Skeletal muscle tissue (tissue), 4 donors: Measurements from ENCODE around the gene GRIK5. TPM values are rescaled to one million over a fixed set of nuclear protein-coding genes. Genes with fewer than 3 reads are reported as not detected.

Experiments
- H3K27ac ChIP-seq: one replicate; pipeline ENCODE4 v1.7.0; 2013; ENCODE audit warnings: mild to moderate bottlenecking, low read depth, low read length, inconsistent platforms
- H3K27me3 ChIP-seq, 3 donors: one replicate each; pipeline ENCODE4 v1.7.0; 2013; ENCODE audit warnings: low read length in 3 of 3; ENCODE audit not compliant: control insufficient read depth in 3 of 3, insufficient read depth in 3 of 3
- H3K36me3 ChIP-seq, 3 donors: one replicate each; pipeline ENCODE4 v1.7.0; 2013; ENCODE audit warnings: low read length in 3 of 3; ENCODE audit not compliant: control insufficient read depth in 3 of 3, insufficient read depth in 3 of 3
- H3K4me1 ChIP-seq, 3 donors: one replicate each; pipeline ENCODE4 v1.7.0; 2013; ENCODE audit warnings: low read length in 3 of 3, mild to moderate bottlenecking in 3 of 3; ENCODE audit not compliant: control insufficient read depth in 3 of 3, insufficient read depth in 3 of 3
- H3K4me3 ChIP-seq, 3 donors: one replicate each; pipeline ENCODE4 v1.7.0; 2013; ENCODE audit warnings: low read length in 3 of 3
- H3K9ac ChIP-seq, 3 donors: one replicate each; pipeline ENCODE4 v1.7.0; 2013; ENCODE audit warnings: low read length in 3 of 3, mild to moderate bottlenecking in 3 of 3, moderate library complexity in 2 of 3, low read depth in 1 of 3
- H3K9me3 ChIP-seq, 3 donors: one replicate each; pipeline ENCODE4 v1.7.0; 2013; ENCODE audit warnings: low read length in 3 of 3; ENCODE audit not compliant: control insufficient read depth in 3 of 3
- total RNA-seq: library from RNA; depleted of rRNA; stranded (reverse); fragments of >200 nt; gene quantifications from one replicate; pipeline ENCODE4 v1.2.3, GENCODE V29; 2014
- donor health status: Osteomylitis.

The GRIK5 gene
- total RNA-seq, 1 donor from 2014 or later = 1.0 TPM

GRCh38 chr19:42096255-42096837 is 26.3 kb upstream of the GRIK5 start:
- no peaks in the 10 kb centered on the region for H3K36me3 ChIP-seq
- no peak overlapping the region for H3K27ac ChIP-seq
- H3K9me3 ChIP-seq = no peaks in the 10 kb centered on the region
- peaks cover 13 to 20% (median 13%) of the 10 kb centered on the region in 3 donors for H3K27me3 ChIP-seq
- H3K4me1 ChIP-seq = peaks cover 4 to 9% (median 5%) of the 10 kb centered on the region in 3 donors
- no peak overlapping the region for H3K4me3 ChIP-seq
- H3K9ac ChIP-seq = no peak overlapping the region

- H3K27me3 ChIP-seq = peaks cover 13 to 20% (median 13%) of the 10 kb centered on the region in 3 donors
- H3K4me3 ChIP-seq = no peak overlapping the region
- no peak overlapping the region for H3K9ac ChIP-seq
- H3K36me3 ChIP-seq = no peaks in the 10 kb centered on the region
- H3K9me3 ChIP-seq = no peaks in the 10 kb centered on the region
- no peak overlapping the region for H3K27ac ChIP-seq
- H3K4me1 ChIP-seq = peaks cover 4 to 9% (median 5%) of the 10 kb centered on the region in 3 donors
These were observed 25.8 kb upstream of the GRIK5 start for GRCh38 chr19:42095814-42096230.

- Histone ChIP-seq H3K36me3 (no peaks in the 10 kb centered on the region), H3K27me3 (peaks cover 13 to 20% (median 13%) of the 10 kb centered on the region in 3 donors), H3K4me3 (no peak overlapping the region), H3K9ac (no peak overlapping the region), H3K9me3 (no peaks in the 10 kb centered on the region), H3K4me1 (peaks cover 4 to 9% (median 5%) of the 10 kb centered on the region in 3 donors), H3K27ac (no peak overlapping the region)
These were observed 25.3 kb upstream of the GRIK5 start for GRCh38 chr19:42095142-42095813.

GRCh38 chr19:42093926-42094325 is 23.9 kb upstream of the GRIK5 start:
- Histone ChIP-seq H3K27me3 (peaks cover 13 to 17% (median 13%) of the 10 kb centered on the region in 3 donors), H3K4me3 (no peak overlapping the region), H3K9ac (no peak overlapping the region), H3K4me1 (peaks cover 4 to 10% (median 5%) of the 10 kb centered on the region in 3 donors), H3K9me3 (no peaks in the 10 kb centered on the region), H3K27ac (no peak overlapping the region), H3K36me3 (no peaks in the 10 kb centered on the region)

- H3K9ac ChIP-seq = no peak overlapping the region
- H3K9me3 ChIP-seq = no peaks in the 10 kb centered on the region
- H3K27me3 ChIP-seq = peaks cover 13 to 17% (median 13%) of the 10 kb centered on the region in 3 donors
- H3K4me1 ChIP-seq = peaks cover 4 to 13% (median 5%) of the 10 kb centered on the region in 3 donors
- H3K27ac ChIP-seq = no peak overlapping the region
- no peak overlapping the region for H3K4me3 ChIP-seq
- no peaks in the 10 kb centered on the region for H3K36me3 ChIP-seq
These were observed 23.5 kb upstream of the GRIK5 start for GRCh38 chr19:42093505-42093904.

GRCh38 chr19:42092350-42092749 is 22.3 kb upstream of the GRIK5 start:
- peaks cover 13 to 17% (median 13%) of the 10 kb centered on the region in 3 donors for H3K27me3 ChIP-seq
- no peaks in the 10 kb centered on the region for H3K9me3 ChIP-seq
- no peak overlapping the region for H3K27ac ChIP-seq
- H3K4me3 ChIP-seq = no peak overlapping the region
- no peak overlapping the region for H3K9ac ChIP-seq
- peaks cover 4 to 13% (median 5%) of the 10 kb centered on the region in 3 donors for H3K4me1 ChIP-seq
- H3K36me3 ChIP-seq = no peaks in the 10 kb centered on the region

GRCh38 chr19:42091742-42092141 is 21.7 kb upstream of the GRIK5 start:
- Histone ChIP-seq H3K9me3 (no peaks in the 10 kb centered on the region), H3K27ac (no peak overlapping the region), H3K4me1 (peaks cover 4 to 13% (median 5%) of the 10 kb centered on the region in 3 donors), H3K9ac (no peak overlapping the region), H3K4me3 (no peak overlapping the region), H3K36me3 (no peaks in the 10 kb centered on the region), H3K27me3 (peaks cover 13 to 17% (median 13%) of the 10 kb centered on the region in 3 donors)

GRCh38 chr19:42091300-42091699 is 21.3 kb upstream of the GRIK5 start:
- Histone ChIP-seq H3K9ac (no peak overlapping the region), H3K9me3 (no peaks in the 10 kb centered on the region), H3K27me3 (peaks cover 9 to 13% (median 10%) of the 10 kb centered on the region in 3 donors), H3K4me1 (peaks cover 4 to 13% (median 5%) of the 10 kb centered on the region in 3 donors), H3K4me3 (no peak overlapping the region), H3K36me3 (no peaks in the 10 kb centered on the region), H3K27ac (no peak overlapping the region)

- Histone ChIP-seq H3K4me3 (no peak overlapping the region), H3K27me3 (peaks cover 4 to 11% (median 5%) of the 10 kb centered on the region in 3 donors), H3K27ac (no peak overlapping the region), H3K4me1 (peaks cover 4 to 13% (median 5%) of the 10 kb centered on the region in 3 donors), H3K9ac (no peak overlapping the region), H3K36me3 (no peaks in the 10 kb centered on the region), H3K9me3 (no peaks in the 10 kb centered on the region)
These were observed 20.7 kb upstream of the GRIK5 start for GRCh38 chr19:42090672-42091071.

GRCh38 chr19:42089772-42090171 is 19.8 kb upstream of the GRIK5 start:
- peaks cover 0 to 2% (median 0%) of the 10 kb centered on the region in 3 donors for H3K27me3 ChIP-seq
- no peak overlapping the region for H3K4me3 ChIP-seq
- no peak overlapping the region for H3K27ac ChIP-seq
- H3K36me3 ChIP-seq = no peaks in the 10 kb centered on the region
- no peaks in the 10 kb centered on the region for H3K9me3 ChIP-seq
- H3K4me1 ChIP-seq = peaks cover 4 to 13% (median 5%) of the 10 kb centered on the region in 3 donors
- H3K9ac ChIP-seq = no peak overlapping the region
